ENCODE measurements around the gene BPIFA3.

DNA sequence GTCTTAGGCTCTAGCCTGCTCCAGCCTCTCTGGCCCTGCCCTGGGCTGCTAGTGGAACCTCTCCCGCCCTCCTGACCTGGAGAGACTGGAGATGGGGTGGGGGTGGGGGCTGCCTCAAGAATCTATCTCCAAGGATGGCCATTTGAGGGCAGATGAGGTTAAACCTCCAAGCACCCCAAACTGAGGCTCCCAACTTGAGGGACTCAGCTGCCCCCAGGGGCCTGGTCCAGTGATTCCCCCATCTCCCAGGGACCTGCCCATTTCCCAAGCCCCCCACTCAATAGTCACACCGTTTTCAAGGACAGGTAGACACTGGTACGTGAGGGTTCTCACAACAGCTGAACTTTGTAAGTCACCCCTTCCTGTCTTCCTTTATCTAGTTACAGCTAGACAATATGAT lies 58.7 kb downstream of the BPIFA3 start:
- TF ChIP-seq FOXK2 (IDR thresholded peaks at IDR 0.05) (no peak), FOXA1 (IDR thresholded peaks at IDR 0.05) (no peak), ZNF384 (IDR thresholded peaks at IDR 0.05) (no peak)

Data from HEK293T (cell line).